ENCODE results near the gene SLC25A29. TPM values are rescaled to one million over a fixed set of nuclear protein-coding genes. Genes with fewer than 3 reads are reported as not detected.

The SLC25A29 gene
- total RNA-seq, 3 donors from 2014 or later, result 40.2 to 119 (median 110) TPM

GRCh38 chr14:100279563-100279962 lies 26.7 kb downstream of the SLC25A29 start:
- Histone ChIP-seq H3K27ac (peak overlapping the region in 1 of 2 donors; percentile 29), H3K4me3 (no peak overlapping the region), H3K36me3 (no peaks in the 10 kb centered on the region), H3K27me3 (no peaks in the 10 kb centered on the region), H3K9me3 (no peaks in the 10 kb centered on the region), H3K4me1 (peaks cover 7 to 16% of the 10 kb centered on the region in 2 donors)
- TF ChIP-seq POLR2A (IDR thresholded peaks at IDR 0.05) (no peak), CTCF (IDR thresholded peaks at IDR 0.05) (no peak), POLR2AphosphoS5 (IDR thresholded peaks at IDR 0.05) (no peak)
- no peak for DNase-seq (ENCODE audit: low spot score in 2 of 2)
- intact Hi-C loops (cut with DNase I; ENCODE audit: low total_unique reads), result no loop called here

- Histone ChIP-seq H3K36me3 (no peaks in the 10 kb centered on the region), H3K27me3 (no peaks in the 10 kb centered on the region), H3K27ac (peak overlapping the region; percentile 5 to 29), H3K4me3 (no peak overlapping the region), H3K9me3 (no peaks in the 10 kb centered on the region), H3K4me1 (peaks cover 7 to 16% of the 10 kb centered on the region in 2 donors)
- DNase-seq (ENCODE audit: low spot score in 2 of 2), result no peak
- no peak for TF ChIP-seq CTCF (IDR thresholded peaks at IDR 0.05)
- no peak for TF ChIP-seq POLR2A (IDR thresholded peaks at IDR 0.05)
- TF ChIP-seq POLR2AphosphoS5 (IDR thresholded peaks at IDR 0.05), result no peak
- intact Hi-C loops (cut with DNase I; ENCODE audit: low total_unique reads), result no loop called here
Observed at GRCh38 chr14:100279133-100279532, 27.1 kb downstream of the SLC25A29 start.

- intact Hi-C loops (cut with DNase I; ENCODE audit: low total_unique reads), result no loop called here
- H3K9me3 ChIP-seq, result no peaks in the 10 kb centered on the region
- H3K4me3 ChIP-seq, result no peak overlapping the region
Observed at GRCh38 chr14:100278702-100279101, 27.5 kb downstream of the SLC25A29 start.

GRCh38 chr14:100275214-100275613 lies 31.0 kb downstream of the SLC25A29 start:
- Histone ChIP-seq H3K27ac (no peak overlapping the region), H3K4me3 (no peak overlapping the region), H3K9me3 (no peaks in the 10 kb centered on the region), H3K27me3 (no peaks in the 10 kb centered on the region), H3K4me1 (peaks cover 7 to 16% of the 10 kb centered on the region in 2 donors), H3K36me3 (no peaks in the 10 kb centered on the region)
- no peak for DNase-seq (ENCODE audit: low spot score in 2 of 2)
- no peak for TF ChIP-seq POLR2A (IDR thresholded peaks at IDR 0.05)
- no peak for TF ChIP-seq POLR2AphosphoS5 (IDR thresholded peaks at IDR 0.05)
- TF ChIP-seq CTCF (IDR thresholded peaks at IDR 0.05), result no peak
- intact Hi-C loops (cut with DNase I; ENCODE audit: low total_unique reads), result no loop called here

More at GRCh38 chr14:100278702-100279101, 27.5 kb downstream of the SLC25A29 start:
- H3K27me3 ChIP-seq, result no peaks in the 10 kb centered on the region
- no peaks in the 10 kb centered on the region for H3K36me3 ChIP-seq
- TF ChIP-seq POLR2AphosphoS5 (IDR thresholded peaks at IDR 0.05), result peak in 1 of 3 donors; percentile 14
- no peak for TF ChIP-seq CTCF (IDR thresholded peaks at IDR 0.05)
- H3K27ac ChIP-seq, result peak overlapping the region; percentile 5 to 29
- DNase-seq (ENCODE audit: low spot score in 2 of 2), result no peak
- H3K4me1 ChIP-seq, result peaks cover 7 to 16% of the 10 kb centered on the region in 2 donors

GRCh38 chr14:100274250-100274649 lies 32.0 kb downstream of the SLC25A29 start:
- Histone ChIP-seq H3K9me3 (no peaks in the 10 kb centered on the region), H3K36me3 (no peaks in the 10 kb centered on the region), H3K27ac (no peak overlapping the region), H3K4me1 (peaks cover 7 to 11% of the 10 kb centered on the region in 2 donors), H3K4me3 (no peak overlapping the region), H3K27me3 (no peaks in the 10 kb centered on the region)
- no peak for DNase-seq (ENCODE audit: low spot score in 2 of 2)
- TF ChIP-seq POLR2AphosphoS5 (IDR thresholded peaks at IDR 0.05), result no peak
- TF ChIP-seq CTCF (IDR thresholded peaks at IDR 0.05), result no peak
- intact Hi-C loops (cut with DNase I; ENCODE audit: low total_unique reads), result no loop called here

All from breast epithelium (tissue), 4 donors.